Activated T-cell treated with anti-CD3 and anti-CD28 coated beads for 1 hour (primary cell): ENCODE results near the gene SLC4A1AP.
"Not testable (repeated sequence)": the region's sequence is repeated elsewhere in the genome, so short reads cannot be mapped to it uniquely, and the experiment has no call there.

Experiments used
- DNase-seq: peaks from one replicate; pipeline ENCODE4 v3.0.0-alpha.2; 2020; ENCODE audit warnings: low read depth

The SLC4A1AP gene

GRCh38 chr2:27663285-27664153 lies at the start of gene SLC4A1AP, which contains the start of gene SUPT7L:
Gene SLC4A1AP, plus strand, starts transcription at chr2:27663889. Its CDS starts 26 bp downstream, at chr2:27663915.
Gene SUPT7L, minus strand, starts transcription at chr2:27663614. Its CDS starts 1,422 bp downstream, at chr2:27662192.
- peak; percentile 70 for DNase-seq

GRCh38 chr2:27613985-27614384 lies 49.7 kb upstream of the SLC4A1AP start:
- no peak for DNase-seq

GRCh38 chr2:27615316-27615715 lies 48.4 kb upstream of the SLC4A1AP start:
- no peak for DNase-seq

- DNase-seq: no peak
These were observed 42.2 kb upstream of the SLC4A1AP start for GRCh38 chr2:27621524-27621923.

GRCh38 chr2:27622921-27623384 lies 40.7 kb upstream of the SLC4A1AP start:
- DNase-seq: no peak

- no peak for DNase-seq
These were observed 38.7 kb upstream of the SLC4A1AP start for GRCh38 chr2:27624943-27625342.

- not testable (repeated sequence) for DNase-seq
These were observed 37.4 kb upstream of the SLC4A1AP start for GRCh38 chr2:27626323-27626722.

- DNase-seq: not testable (repeated sequence)
These were observed 36.8 kb upstream of the SLC4A1AP start for GRCh38 chr2:27626921-27627320.

- DNase-seq: no peak
These were observed 35.5 kb upstream of the SLC4A1AP start for GRCh38 chr2:27627963-27628766.

GRCh38 chr2:27628767-27629709 lies 34.7 kb upstream of the SLC4A1AP start, which contains the start of the genes CCDC121 and GPN1:
Gene CCDC121, minus strand, starts transcription at chr2:27629012. Its CDS starts 1,213 bp downstream, at chr2:27627799.
Gene GPN1, plus strand, starts transcription at chr2:27629050. Its CDS starts 9 bp downstream, at chr2:27629059.
- peak; percentile 89 for DNase-seq

- not testable (repeated sequence) for DNase-seq
These were observed 33.4 kb upstream of the SLC4A1AP start for GRCh38 chr2:27630257-27630656.

- DNase-seq: no peak
These were observed 29.4 kb upstream of the SLC4A1AP start for GRCh38 chr2:27634291-27634690.

- DNase-seq: no peak
These were observed 26.9 kb upstream of the SLC4A1AP start for GRCh38 chr2:27636766-27637165.

GRCh38 chr2:27638037-27638637 lies 25.6 kb upstream of the SLC4A1AP start:
- no peak for DNase-seq

- no peak for DNase-seq
These were observed 25.0 kb upstream of the SLC4A1AP start for GRCh38 chr2:27638709-27639108.

GRCh38 chr2:27640722-27641245 lies 22.9 kb upstream of the SLC4A1AP start:
- DNase-seq: no peak

- no peak for DNase-seq
These were observed 18.5 kb upstream of the SLC4A1AP start for GRCh38 chr2:27645197-27645596.

GRCh38 chr2:27647289-27647688 lies 16.4 kb upstream of the SLC4A1AP start:
- no peak for DNase-seq

- DNase-seq: no peak
These were observed 16.0 kb upstream of the SLC4A1AP start for GRCh38 chr2:27647737-27648136.

GRCh38 chr2:27651056-27651455 lies 12.6 kb upstream of the SLC4A1AP start:
- no peak for DNase-seq

GRCh38 chr2:27652341-27652740 lies 11.3 kb upstream of the SLC4A1AP start:
- DNase-seq: no peak
